Measurements from ENCODE around the gene SLC39A2. TPM values are rescaled to one million over a fixed set of nuclear protein-coding genes. Genes with fewer than 3 reads are reported as not detected.
"Not testable (repeated sequence)": the region's sequence is repeated elsewhere in the genome, so short reads cannot be mapped to it uniquely, and the experiment has no call there.

SLC39A2 gene, protein sequence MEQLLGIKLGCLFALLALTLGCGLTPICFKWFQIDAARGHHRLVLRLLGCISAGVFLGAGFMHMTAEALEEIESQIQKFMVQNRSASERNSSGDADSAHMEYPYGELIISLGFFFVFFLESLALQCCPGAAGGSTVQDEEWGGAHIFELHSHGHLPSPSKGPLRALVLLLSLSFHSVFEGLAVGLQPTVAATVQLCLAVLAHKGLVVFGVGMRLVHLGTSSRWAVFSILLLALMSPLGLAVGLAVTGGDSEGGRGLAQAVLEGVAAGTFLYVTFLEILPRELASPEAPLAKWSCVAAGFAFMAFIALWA
- total RNA-seq (under 1 TPM in 1 of 2 donors, not detected in 1; 0.08 TPM), polyA plus RNA-seq (under 1 TPM in 1 of 2 donors, not detected in 1; 0.05 TPM)

- Histone ChIP-seq H3K27ac (ENCODE audit: low read depth in 1 of 2, low read length in 2 of 2) (no peak within 1 kb of the TSS), H3K4me1 (ENCODE audit: control insufficient read depth in 4 of 4, insufficient read depth in 4 of 4, low read length in 3 of 4) (no peaks in the 10 kb centered on the region)
These were observed at the start of gene SLC39A2 for GRCh38 chr14:20998674-20999366. TSS of gene SLC39A2 (plus strand) at chr14:20999293. CDS start at chr14:20999447, 154 bp downstream.

DNA sequence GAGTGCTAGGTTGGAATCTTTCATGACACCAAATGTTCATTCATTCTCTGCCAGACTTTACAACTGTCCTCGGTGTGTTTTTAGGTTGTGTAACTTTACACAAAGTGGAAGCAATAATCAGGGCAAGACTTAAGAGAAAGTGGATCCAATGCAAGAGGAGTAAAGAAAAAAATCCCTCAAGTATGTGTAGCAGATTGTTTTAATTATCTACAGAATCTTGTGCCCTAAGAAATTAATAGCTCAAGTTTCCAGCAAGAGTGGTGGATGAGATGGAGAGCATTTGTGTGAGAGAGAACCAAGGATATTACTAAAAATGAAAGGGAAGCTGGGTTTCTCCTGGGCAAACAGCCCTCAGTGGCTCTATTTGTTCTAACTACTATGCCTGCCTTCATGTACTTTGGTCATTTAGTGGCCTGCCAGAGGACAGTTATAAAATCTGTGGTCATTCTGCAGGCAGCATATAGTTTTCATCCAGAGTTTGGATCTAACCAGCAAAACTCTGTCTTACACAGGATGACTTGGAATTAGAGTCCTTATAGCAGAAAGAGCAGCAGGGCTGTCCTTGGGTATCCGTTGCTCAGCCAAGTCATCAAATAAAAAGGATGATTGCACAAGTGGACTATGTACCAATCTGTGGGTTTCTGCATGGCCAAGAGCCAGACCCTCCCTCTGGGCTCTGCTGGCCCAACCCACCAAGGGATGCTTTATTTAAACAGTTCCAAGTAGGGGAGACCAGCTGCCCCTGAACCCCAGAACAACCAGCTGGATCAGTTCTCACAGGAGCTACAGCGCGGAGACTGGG, 44.2 kb upstream of the SLC39A2 start, which contains the start of gene RNASE2:
Gene RNASE2, plus strand, starts transcription at position 752 of the 802 bp plus-strand sequence. CDS start 285 bp downstream, outside the sequence.
- not testable (repeated sequence) for H3K9ac ChIP-seq (ENCODE audit: low read depth in 1 of 2, low read length in 2 of 2); H3K27me3 ChIP-seq (ENCODE audit: control insufficient read depth in 4 of 4, insufficient read depth in 4 of 4, low read length in 3 of 4); DNase-seq (ENCODE audit: low spot score); H3K9me3 ChIP-seq (ENCODE audit: control insufficient read depth in 4 of 4, low read length in 3 of 4); H3K36me3 ChIP-seq (ENCODE audit: control insufficient read depth in 4 of 4, insufficient read depth in 3 of 4, low read depth in 1 of 4, low read length in 3 of 4); H3K4me1 ChIP-seq (ENCODE audit: control insufficient read depth in 4 of 4, insufficient read depth in 4 of 4, low read length in 3 of 4); H3K4me3 ChIP-seq (ENCODE audit: low read depth in 1 of 3, low read length in 3 of 3); H3K27ac ChIP-seq (ENCODE audit: low read depth in 1 of 2, low read length in 2 of 2)
- 42% methylated on average over 4 of the region's 4 CpGs for WGBS
- peak in 1 of 2 donors; percentile 25 for TF ChIP-seq RXRA (IDR thresholded peaks at IDR 0.05)
- peak; percentile 67 to 76 for TF ChIP-seq HNF4A (conservative IDR thresholded peaks at IDR 0.05)

More at GRCh38 chr14:20998674-20999366, at the start of gene SLC39A2:
- TF ChIP-seq NR2F2 (IDR thresholded peaks at IDR 0.05) (no peak), HNF4G (IDR thresholded peaks at IDR 0.05) (no peak), GABPA (IDR thresholded peaks at IDR 0.05 in 1 of 2, conservative IDR thresholded peaks at IDR 0.05 in 1 of 2) (no peak), HNF4A (conservative IDR thresholded peaks at IDR 0.05) (no peak), SP1 (IDR thresholded peaks at IDR 0.05) (no peak), ZBTB33 (IDR thresholded peaks at IDR 0.05) (no peak), TAF1 (conservative IDR thresholded peaks at IDR 0.05) (no peak), FOXA2 (IDR thresholded peaks at IDR 0.05) (no peak)
- no peaks in the 10 kb centered on the region for H3K9me3 ChIP-seq (ENCODE audit: control insufficient read depth in 4 of 4, low read length in 3 of 4)
- H3K27me3 ChIP-seq (ENCODE audit: control insufficient read depth in 4 of 4, insufficient read depth in 4 of 4, low read length in 3 of 4): no peaks in the 10 kb centered on the region
- no peak for DNase-seq (ENCODE audit: low spot score)
- H3K4me3 ChIP-seq (ENCODE audit: low read depth in 1 of 3, low read length in 3 of 3): no peak within 1 kb of the TSS
- H3K36me3 ChIP-seq (ENCODE audit: control insufficient read depth in 4 of 4, insufficient read depth in 3 of 4, low read depth in 1 of 4, low read length in 3 of 4): peaks cover 14 to 39% (median 33%) of the 10 kb centered on the region in 4 donors
- WGBS: 67% methylated on average over 6 of the region's 6 CpGs
- H3K9ac ChIP-seq (ENCODE audit: low read depth in 1 of 2, low read length in 2 of 2): no peak within 1 kb of the TSS

- not testable (repeated sequence) for H3K4me1 ChIP-seq (ENCODE audit: control insufficient read depth in 4 of 4, insufficient read depth in 4 of 4, low read length in 3 of 4); H3K27ac ChIP-seq (ENCODE audit: low read depth in 1 of 2, low read length in 2 of 2); H3K4me3 ChIP-seq (ENCODE audit: low read depth in 1 of 3, low read length in 3 of 3); H3K9me3 ChIP-seq (ENCODE audit: control insufficient read depth in 4 of 4, low read length in 3 of 4); H3K9ac ChIP-seq (ENCODE audit: low read depth in 1 of 2, low read length in 2 of 2); H3K27me3 ChIP-seq (ENCODE audit: control insufficient read depth in 4 of 4, insufficient read depth in 4 of 4, low read length in 3 of 4); DNase-seq (ENCODE audit: low spot score); H3K36me3 ChIP-seq (ENCODE audit: control insufficient read depth in 4 of 4, insufficient read depth in 3 of 4, low read depth in 1 of 4, low read length in 3 of 4)
- WGBS: 54% methylated on average over 5 of the region's 5 CpGs
These were observed 43.6 kb upstream of the SLC39A2 start for GRCh38 chr14:20955538-20955873.

Measured in liver (tissue), 9 donors.